ENCODE measurements around the gene NPPB. TPM values are rescaled to one million over a fixed set of nuclear protein-coding genes. Genes with fewer than 3 reads are reported as not detected.
"Not testable (repeated sequence)": the region's sequence is repeated elsewhere in the genome, so short reads cannot be mapped to it uniquely, and the experiment has no call there.

The NPPB gene
- polyA plus RNA-seq (ENCODE audit: insufficient read depth in 1 of 5, insufficient read length in 5 of 5, low replicate concordance in 1 of 5): not detected
- long read RNA-seq, donor 1: 0 reads
- long read RNA-seq, donor 2: 0 reads
- long read RNA-seq, donor 3: 0 reads
- long read RNA-seq, donor 4: 0 reads
- long read RNA-seq, donor 5: 0 reads
- long read RNA-seq, donor 6: 0 reads
- long read RNA-seq, donor 7: 0 reads
- long read RNA-seq, donor 8: 0 reads

DNA sequence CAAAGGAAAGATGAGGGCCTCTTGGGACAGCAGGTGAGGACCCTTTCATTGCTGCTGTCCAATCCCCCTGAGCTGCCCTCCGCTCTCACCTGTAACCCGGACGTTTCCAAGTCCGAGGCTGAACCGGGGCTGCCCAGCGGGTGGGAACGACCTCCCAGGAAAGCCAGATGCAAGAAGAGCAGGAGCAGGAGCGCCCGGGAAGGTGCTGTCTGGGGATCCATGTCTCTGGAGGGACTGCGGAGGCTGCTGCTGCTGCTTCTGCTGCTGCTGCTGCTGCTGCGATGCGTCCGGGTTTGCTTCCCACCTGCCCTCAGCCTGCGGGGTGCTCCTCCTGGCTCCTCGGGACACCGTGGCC is at the start of gene NPPB:
Gene NPPB (minus strand): TSS at position 333 of the 355 bp plus-strand sequence. CDS start 112 bp downstream, at position 221.
- no peak for DNase-seq

DNA sequence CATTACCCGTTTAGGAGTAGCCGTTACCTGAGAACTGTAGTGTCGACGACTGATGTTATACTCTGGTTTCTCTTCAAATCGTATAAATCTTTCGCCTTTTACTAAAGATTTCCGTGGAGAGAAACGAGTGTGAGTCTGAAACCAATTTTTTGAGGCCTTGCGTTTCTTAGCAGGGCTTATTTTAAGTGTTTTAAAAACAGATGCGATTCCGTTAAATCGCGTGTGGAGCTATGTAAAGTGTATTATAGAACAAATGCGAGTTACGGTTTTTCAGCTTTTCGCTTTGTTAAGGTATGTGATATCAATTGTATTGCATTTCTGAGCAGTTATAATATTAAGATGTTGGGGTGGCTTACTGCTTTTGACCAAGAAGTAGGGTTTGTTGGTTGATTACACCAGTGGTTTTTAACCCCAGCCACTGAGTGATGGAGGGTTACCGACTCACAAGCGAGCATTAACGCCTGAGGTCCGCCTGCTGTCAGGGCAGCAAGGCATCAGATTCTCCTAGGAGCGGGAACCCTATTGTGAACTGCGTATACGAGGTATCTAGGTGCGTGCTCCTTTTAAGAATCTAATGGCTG is 49.4 kb upstream of the NPPB start:
- peak in 1 of 2 donors; percentile 84 for DNase-seq

- peak; percentile 91 to 94 for DNase-seq
Measured at GRCh38 chr1:11907275-11908094, 48.7 kb upstream of the NPPB start.

DNA sequence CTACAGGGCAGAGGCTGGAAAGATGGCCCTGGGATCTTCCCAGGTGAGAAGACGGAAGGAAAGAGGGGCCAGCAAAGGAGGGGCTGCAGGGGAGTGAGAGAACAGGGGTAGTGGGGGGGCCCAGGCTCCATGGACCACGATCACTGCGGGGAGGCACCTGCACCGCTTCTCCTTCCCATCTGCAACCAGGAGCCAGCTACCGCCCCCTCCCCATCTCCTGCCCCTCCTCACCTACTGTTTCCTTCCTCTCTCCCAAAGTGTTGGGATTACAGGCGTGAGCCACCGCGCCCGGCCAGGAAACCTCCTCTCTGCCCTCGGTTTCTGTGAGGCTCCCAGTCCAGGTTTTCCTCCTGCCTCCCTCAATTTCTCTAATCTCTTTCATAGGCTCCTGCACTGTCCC is 48.1 kb upstream of the NPPB start:
- no peak for DNase-seq

DNA sequence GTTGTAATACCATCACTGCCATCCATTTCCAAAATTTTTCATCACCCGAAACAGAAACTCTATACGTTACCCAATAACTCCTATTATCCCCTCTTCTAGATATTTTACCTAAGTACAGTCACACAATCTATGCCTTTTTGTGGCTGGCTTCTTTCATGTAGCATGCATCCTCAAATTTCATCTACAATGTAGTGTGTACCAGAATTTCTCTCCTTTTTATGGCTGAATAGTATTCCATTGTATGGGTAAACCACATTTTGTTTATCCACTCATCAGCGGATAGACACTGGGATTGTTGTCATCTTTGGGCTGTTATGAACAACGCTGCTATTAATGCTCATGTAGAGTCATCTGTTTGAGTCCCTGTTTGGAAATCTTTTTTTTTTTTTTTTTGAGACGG is 46.2 kb upstream of the NPPB start:
- DNase-seq: no peak

GRCh38 chr1:11904156-11904555 is 45.4 kb upstream of the NPPB start:
- DNase-seq: not testable (repeated sequence)

DNA sequence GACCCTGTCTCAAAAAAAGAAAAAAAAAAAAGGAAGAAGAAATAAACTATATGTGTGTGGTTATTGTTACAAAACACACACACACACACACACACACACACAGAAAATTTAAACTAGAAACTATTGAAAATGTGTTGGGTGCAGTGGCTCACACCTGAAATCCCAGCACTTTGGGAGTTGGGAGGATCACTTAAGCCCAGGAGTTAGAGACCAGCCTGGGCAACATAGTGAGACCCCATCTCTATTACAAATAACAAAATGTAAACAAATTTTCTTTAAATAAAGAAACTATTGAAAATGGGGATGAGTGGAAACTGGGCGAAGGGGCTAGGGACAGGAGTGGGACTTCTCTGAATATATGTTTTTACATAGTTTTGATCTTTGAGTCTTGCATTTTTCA is 44.5 kb upstream of the NPPB start:
- DNase-seq: no peak

- DNase-seq: not testable (repeated sequence)
Measured at GRCh38 chr1:11901446-11901845, 42.7 kb upstream of the NPPB start.

- no peak for DNase-seq
Measured at GRCh38 chr1:11898831-11899467, 40.2 kb upstream of the NPPB start.

- no peak for DNase-seq
Measured at GRCh38 chr1:11898086-11898785, 39.5 kb upstream of the NPPB start.

- DNase-seq: not testable (repeated sequence)
Measured at GRCh38 chr1:11894501-11894900, 35.8 kb upstream of the NPPB start.

DNA sequence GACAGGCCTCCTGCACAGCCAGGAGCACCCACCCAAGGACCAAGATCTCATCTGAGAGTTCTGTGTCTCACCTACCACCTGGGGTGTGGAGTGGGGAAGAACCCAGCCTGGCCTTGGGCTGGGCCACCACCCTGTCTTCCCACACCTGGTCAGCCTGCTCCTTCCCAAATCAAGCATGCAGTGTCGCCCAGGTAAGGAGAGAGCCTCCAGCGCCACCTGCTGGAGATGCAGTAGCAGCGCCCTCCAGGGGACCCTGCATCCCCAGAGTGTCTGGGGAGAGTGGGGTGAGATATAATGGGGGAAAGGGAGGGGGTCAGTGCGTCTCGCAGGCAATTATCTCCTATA is 35.1 kb upstream of the NPPB start:
- DNase-seq: peak in 1 of 2 donors; percentile 35

DNA sequence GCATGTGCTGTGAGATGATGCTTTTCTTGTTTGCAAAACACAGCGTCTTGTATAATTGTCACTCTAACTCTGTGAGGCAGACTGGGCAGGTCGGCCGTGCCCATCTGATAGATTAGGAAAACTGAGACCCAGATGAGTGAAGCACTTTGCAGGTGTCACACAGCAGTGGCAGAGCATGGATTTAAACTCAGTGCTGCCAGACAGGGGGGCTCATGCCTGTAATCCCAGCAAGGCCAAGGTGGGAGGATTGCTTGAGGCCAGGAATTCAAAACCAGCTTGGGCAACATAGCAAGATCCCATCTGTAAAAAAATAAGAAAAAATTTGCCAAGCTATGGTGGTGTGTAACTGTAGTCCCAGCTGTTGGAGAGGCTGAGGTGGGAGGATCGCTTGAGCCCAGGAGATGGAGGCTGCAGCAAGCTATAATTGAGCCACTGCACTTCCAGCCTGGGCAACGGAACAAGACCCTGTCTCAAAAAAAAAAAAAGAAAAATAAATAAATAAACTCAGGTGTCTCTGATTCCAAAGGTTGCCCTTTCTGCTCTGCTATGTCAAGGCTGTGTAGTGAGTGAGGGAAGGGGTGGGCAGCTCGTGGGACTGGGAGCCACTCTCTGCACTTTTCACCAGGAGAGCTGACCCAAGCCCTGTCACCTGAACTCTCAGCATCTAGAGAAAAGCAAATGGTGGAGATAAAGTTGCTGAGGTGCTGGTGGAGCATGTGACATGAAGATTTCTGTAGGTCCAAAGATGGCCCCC is 32.9 kb upstream of the NPPB start:
- DNase-seq: no peak

DNA sequence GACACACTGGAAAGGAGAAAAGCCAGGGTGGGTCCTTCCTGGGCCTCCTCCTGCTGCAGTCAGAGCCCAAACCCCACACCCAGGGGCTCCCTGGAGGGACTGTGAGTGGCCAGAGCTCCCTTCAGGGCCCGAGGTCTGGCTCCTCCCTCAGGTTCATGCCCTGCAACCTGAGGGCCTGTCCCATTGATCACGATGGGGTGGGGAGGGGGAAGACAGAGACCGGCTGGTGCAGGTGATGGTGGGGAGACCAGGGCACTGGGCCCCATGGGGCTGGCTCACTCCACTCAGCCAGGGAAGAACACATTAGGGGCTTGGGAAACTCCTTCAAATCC is 30.1 kb upstream of the NPPB start:
- no peak for DNase-seq

- DNase-seq: no peak
Measured at GRCh38 chr1:11888206-11888876, 29.6 kb upstream of the NPPB start.

DNA sequence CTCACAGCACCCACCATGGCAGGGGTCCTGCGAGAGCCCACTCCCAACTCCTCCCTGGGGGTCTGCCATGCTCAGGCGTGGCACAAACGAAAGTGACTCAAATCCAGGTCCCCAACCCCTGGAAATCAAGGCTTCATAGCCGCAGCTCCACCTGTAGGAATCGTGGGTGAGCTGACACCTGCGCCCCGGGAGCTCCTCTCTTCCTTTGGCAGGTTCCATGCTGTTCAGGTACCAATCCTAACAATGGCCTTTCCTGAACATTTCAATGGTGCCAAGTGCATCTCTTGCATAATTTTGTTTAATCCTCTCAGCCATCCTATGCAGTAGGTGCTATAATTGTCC is 28.9 kb upstream of the NPPB start:
- no peak for DNase-seq

- DNase-seq: no peak
Measured at GRCh38 chr1:11886986-11887665, 28.4 kb upstream of the NPPB start.

DNA sequence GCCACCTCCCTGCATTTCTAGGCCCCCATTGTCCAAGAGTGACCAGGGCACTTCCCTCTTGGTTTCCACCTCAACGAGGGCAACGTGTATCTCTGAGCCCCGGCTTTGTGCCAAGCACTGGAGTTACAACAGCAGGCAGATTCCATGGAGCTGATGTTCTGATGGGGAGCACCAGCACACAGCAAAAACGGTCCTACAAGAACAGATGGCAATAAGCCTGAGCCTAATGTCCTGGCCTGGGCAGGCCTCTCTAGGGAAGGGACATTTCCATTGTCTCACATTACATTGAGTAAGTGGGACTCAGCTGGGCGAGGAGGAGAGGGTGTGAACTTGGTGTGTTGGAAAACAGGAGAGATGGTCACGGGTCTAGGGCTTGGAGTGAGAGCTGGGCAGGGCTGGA is 27.2 kb upstream of the NPPB start:
- DNase-seq: no peak

DNA sequence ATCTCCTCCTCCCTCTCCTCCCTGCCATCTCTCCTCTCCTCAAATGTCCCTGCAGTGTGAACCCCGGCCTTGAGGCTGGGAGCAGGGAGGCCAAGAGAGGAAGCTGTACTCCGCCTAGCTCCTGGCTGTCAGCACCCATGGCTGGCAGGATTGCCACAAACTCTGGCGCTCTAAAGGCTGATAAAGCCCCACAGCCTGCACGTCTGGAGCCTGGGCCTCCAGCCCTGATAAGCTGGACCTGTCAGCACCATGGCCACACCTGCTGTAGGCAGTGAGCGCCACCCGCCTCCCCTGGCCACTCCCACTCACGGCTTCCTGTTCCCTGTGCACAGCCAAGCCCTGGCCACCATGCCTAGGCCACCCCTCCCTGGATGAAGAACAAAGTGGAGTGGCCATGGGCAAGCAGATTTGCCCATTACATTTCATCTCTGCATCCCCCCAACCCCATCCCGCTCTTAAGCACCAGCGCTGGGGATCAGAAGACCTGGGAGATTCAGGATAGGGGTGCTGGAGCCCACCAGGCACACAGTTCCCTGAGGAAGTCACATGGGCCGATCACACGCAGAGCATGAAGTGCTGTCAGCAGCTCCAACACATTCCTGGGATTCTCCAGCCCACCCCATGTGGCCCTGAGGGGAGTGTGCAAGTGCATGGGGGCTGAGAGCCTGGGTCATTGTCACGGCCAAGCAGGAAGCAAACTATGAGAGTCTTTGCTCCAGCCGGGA is 24.2 kb upstream of the NPPB start:
- DNase-seq: no peak
